Transverse colon (tissue), 4 donors: ENCODE data around the gene DIPK1B.

ENCODE experiments used
- CTCF ChIP-seq, 5 experiments: fragments of 200-600 bp in 3 of 5; fragments of 450-650 bp in 2 of 5; sonication (generic) in 3 of 5; IDR thresholded peaks; 1 replicate in 2 of 5; 2 replicates in 3 of 5; pipeline ENCODE4 v1.5.1; 2016 to 2017; ENCODE audit warnings: antibody characterized with exemption in 5 of 5, inconsistent platforms in 3 of 5, mild to moderate bottlenecking in 2 of 5, moderate library complexity in 1 of 5
- EP300 ChIP-seq: sonication (generic); formaldehyde crosslinking; IDR thresholded peaks from one replicate; pipeline ENCODE4 v1.6.1; 2017; ENCODE audit warnings: antibody characterized with exemption, low read depth
- POLR2A ChIP-seq: fragments of 450-650 bp; IDR thresholded peaks from one replicate; pipeline ENCODE4 v1.6.1; 2016; ENCODE audit warnings: antibody characterized with exemption, mild to moderate bottlenecking, moderate library complexity
- POLR2AphosphoS5 ChIP-seq, 3 donors: sonication (generic); formaldehyde crosslinking; IDR thresholded peaks; one replicate each; pipeline ENCODE4 v1.6.1; 2016; ENCODE audit warnings: antibody characterized with exemption in 3 of 3

DNA sequence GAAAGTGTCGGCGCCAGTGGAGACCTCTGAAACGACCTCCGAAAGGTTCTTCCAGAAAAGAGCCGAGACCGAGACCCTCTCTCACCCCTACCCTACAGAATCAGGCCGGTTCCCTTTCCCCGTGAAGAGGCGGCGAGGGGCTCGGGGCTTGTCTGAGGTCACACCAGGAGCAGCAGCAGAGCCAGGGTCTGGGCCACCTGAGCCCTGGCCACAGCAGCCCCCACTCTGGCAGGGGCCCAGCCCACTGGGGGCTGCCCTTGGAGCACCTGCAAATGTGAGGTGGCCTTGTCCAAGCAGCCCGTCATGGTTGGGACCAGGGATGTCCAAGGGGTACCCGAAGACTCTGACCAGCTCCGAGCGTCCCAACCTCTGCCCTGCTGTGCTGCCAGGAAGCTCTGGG, 34.3 kb upstream of the DIPK1B start:
- TF ChIP-seq CTCF (IDR thresholded peaks at IDR 0.05) (no peak), POLR2AphosphoS5 (IDR thresholded peaks at IDR 0.05) (no peak), EP300 (no peak), POLR2A (no peak)
